ENCODE results near the gene DRC7.

DRC7 gene

GRCh38 chr16:57676553-57677085 is 18.0 kb upstream of the DRC7 start:
- DNase-seq (ENCODE audit: low read depth in 2 of 2), result no peak

- no peak for DNase-seq (ENCODE audit: low read depth in 2 of 2)
Observed at GRCh38 chr16:57677622-57678369, 16.8 kb upstream of the DRC7 start.

DNA sequence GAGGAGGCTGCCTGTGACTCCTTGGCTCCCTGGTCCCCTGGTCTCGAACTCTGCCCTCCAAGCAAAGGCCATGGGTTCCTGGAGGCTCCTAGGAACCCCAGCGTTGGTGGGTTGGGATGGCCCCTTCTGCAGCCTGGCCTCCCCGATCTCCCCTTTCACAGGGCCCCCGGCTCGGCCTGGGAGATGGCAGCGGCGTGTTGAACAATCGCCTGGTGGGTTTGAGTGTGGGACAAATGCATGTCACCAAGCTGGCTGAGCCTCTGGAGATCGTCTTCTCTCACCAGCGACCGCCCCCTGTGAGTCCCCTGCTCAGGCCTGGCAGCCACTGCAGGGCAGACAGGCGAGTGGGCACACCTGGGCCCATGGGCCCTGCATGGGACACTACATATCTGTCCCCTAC is 15.6 kb upstream of the DRC7 start:
- DNase-seq (ENCODE audit: low read depth in 2 of 2), result no peak

GRCh38 chr16:57679767-57680482 is 14.7 kb upstream of the DRC7 start:
- no peak for DNase-seq (ENCODE audit: low read depth in 2 of 2)

DNA sequence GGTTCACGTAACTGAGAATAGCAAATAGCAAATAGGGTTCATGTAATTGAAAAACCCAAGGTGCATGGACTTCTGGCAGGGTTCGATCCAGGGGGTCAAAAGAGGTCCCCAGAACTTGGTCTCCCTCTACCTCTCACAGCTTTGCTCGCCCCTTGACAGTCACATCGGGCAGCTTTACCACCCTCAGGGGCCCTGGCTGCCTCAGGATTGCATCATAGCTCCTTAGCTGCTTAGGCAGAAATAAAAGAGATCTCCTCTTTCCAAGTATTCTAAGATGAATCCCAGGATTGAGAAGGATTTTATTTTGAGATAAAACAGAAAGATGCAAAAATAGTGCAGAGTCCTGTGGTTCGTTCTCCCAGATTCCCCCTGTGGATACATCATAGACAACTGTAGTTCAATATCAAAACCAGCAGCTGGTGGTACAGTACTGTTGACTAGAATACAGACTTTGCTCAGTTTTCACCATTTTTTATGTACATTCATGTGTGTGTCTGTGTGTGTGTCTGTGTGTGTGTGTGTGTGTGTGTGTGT is 13.7 kb upstream of the DRC7 start:
- no peak for DNase-seq (ENCODE audit: low read depth in 2 of 2)

DNA sequence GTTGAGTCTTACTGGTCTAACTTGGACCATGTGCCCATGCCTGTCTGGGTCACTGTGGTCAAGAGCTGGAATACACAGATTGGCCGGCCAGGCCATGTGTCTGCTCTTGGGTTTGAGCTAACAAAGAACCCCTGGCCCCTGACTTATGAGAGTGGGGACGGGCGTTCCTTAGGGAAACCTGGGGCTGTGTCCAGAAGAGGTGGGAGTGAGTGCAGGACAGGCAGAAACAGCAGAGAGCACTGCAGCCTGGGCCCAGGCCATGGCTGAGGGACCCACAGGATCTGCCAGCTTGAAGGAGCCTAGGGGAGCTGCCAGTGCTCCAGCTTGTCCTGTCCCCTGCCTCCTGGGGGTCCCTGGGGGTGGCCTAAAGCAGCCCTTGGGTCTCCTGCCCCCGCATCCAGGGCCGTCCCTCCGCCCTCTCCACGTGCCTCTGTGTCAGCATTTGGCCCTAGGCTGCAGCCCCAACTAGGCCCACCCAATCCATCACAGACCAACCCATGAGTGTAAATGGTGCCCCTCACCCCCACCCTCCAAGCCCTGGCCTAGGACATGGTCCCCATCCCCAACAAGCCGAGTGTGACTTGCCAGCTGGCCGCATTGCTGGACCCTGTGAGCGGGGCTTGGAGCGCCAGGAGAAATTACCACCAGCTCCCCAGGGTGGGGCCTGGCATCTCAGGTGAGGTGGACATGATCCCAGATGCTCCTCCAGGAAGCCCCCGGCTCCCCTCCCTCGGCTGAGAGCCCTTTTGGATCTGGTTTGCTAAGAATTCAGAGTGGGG is 12.5 kb upstream of the DRC7 start:
- DNase-seq (ENCODE audit: low read depth in 2 of 2), result no peak

GRCh38 chr16:57682809-57683635 is 11.6 kb upstream of the DRC7 start:
- DNase-seq (ENCODE audit: low read depth in 2 of 2), result no peak

DNA sequence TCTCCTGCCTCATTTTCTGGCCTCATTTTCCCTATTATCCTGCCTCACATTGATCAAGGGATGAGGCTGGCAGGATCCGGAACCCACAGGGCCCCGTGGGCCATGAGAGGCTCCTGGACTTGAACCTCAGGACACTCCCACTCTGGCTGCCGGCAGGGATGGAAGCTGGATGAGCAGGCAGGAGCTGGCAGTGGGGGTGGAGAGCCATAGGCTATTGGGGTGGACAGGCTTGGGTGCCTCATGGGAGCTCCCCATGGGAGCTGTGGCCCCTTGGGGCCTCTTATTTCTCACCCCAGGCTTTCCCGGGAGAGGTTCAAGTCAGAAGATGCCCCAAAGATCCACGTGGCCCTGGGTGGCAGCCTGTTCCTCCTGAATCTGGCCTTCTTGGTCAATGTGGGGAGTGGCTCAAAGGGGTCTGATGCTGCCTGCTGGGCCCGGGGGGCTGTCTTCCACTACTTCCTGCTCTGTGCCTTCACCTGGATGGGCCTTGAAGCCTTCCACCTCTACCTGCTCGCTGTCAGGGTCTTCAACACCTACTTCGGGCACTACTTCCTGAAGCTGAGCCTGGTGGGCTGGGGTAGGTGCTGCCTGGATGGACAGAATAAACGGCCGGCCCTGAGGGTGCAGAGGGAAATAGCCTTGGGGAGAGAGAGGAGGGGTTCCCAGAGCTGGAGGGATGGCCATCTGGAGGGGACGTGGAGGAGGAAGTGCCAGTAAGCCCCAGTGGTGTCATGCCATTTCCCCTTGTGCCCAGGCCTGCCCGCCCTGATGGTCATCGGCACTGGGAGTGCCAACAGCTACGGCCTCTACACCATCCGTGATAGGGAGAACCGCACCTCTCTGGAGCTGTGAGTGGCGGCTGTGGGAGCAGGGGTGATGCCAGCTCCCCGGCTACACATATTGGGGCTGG is 10.7 kb upstream of the DRC7 start:
- DNase-seq (ENCODE audit: low read depth in 2 of 2), result no peak

DNA sequence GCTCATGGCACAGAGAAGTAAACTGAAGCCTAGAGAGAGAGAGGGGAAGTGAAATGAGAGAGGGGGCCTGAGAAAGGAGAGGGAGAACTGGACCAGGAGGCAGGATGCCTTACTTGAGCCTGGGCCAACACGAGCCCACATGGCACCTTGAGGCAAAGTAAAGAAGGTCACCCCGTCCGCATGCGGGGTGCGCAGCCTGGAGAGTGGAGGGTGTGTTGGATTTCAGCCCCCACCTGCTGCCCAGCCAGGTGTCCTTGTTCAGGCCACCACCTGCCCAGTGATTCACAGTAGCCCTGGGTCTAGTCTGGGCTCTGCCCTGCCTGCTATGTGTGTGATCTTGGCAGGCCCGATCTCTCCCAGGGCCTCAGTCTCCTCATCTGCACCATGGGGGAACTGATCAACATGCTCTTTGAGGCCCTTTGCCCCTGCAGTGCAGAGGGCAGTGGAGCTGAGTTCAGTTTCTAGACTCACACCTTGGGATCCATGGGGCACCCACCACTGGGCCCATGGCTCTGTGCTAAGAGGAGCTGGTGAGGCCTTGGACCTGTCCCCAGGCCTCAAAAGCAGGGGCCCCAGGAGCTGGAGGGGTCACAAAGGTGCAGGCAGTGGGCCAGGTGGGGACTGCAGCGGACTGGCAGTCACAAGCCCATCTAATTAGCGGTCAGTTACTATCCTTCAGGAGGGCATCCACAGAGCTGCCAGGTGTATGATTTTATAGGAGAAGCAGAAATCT is 9.8 kb upstream of the DRC7 start:
- DNase-seq (ENCODE audit: low read depth in 2 of 2), result no peak

- DNase-seq (ENCODE audit: low read depth in 2 of 2), result no peak
Observed at GRCh38 chr16:57685633-57686032, 9.0 kb upstream of the DRC7 start.

DNA sequence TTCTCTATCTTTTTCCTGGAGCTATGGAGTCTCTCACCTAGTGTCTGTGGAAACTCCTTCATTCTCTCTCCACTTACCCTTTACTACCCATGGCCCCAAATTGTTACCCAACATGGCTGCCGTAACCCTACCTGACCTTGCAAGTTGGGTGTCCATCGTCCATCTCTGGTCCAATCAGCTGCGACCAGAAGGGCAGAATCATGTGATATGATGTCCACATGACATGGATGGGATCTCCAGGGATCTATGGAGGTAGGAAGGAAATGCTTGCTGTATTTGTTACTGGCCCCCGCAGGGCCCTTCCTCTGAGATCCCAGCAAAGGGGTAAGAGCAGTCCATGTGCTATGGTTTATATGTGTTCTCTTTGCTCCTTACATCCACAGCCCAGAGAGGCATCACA is 8.0 kb upstream of the DRC7 start:
- DNase-seq (ENCODE audit: low read depth in 2 of 2), result no peak

DNA sequence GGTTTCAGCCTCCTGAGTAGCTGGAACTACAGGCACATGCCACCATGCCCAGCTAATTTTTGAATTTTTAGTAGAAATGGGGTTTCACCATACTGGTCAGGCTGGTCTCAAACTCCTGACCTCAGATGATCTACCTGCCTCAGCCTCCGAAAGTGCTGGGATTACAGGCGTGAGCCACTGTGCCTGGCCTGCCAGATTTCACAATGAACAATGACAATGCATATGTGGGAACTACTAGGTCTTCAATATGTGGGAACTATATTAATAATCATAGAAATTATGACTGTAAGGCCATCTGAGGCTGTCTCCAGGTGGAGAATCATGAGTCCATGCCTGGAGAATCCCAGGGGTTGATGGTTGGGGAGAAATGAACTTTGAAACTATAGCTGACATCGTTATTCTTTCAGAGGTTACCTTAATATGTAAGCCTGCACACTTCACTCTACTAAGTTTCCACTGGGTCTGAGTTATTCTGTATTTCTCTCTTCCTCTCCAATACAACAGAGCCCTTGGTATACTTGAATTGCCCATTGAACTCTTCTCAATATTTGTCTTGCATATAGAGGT is 7.2 kb upstream of the DRC7 start:
- no peak for DNase-seq (ENCODE audit: low read depth in 2 of 2)

GRCh38 chr16:57688487-57688986 is 6.1 kb upstream of the DRC7 start:
- DNase-seq (ENCODE audit: low read depth in 2 of 2), result no peak

GRCh38 chr16:57688987-57689761 is 5.4 kb upstream of the DRC7 start:
- DNase-seq (ENCODE audit: low read depth in 2 of 2), result no peak

DNA sequence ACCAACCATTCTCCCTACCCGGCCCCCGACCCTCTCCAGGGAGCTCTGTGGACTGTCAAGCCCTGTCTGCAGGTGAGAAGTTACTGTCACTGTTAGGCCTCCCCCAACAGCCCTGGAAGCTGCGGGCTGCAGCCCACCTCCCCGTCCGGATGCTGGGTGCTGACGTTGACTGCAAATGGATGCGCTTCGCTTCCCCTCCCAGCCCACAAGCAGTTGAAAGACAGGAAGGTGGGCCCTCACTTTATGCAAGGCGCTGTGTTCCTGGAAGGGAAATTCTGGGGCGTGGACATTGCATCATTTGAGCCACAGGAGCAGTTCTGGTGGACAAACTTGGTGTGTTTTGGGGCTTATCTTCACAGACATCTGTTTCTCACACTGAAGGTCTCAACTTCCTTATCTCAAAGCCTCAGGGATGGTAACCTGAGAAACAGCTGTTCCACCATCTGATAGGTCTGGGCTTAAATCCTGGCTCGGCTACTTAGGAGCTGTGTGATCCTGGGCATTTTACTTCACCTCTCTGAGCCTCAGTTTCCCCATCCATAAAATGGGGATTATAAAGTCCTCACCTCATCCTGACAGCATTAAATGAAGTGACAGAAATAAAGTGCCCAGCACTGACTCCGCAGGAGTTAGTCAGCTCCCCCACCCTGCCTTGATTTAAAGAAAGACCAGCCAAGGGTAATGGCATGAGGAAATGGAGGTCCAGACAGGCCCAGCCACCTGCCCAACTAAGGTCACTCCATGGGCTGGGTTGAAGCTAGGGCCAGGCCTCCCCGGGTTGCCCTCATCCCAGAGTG is 4.6 kb upstream of the DRC7 start:
- peak in 1 of 2 donors; percentile 3 for DNase-seq (ENCODE audit: low read depth in 2 of 2)

GRCh38 chr16:57690782-57691471 is 3.7 kb upstream of the DRC7 start:
- DNase-seq (ENCODE audit: low read depth in 2 of 2), result no peak

GRCh38 chr16:57692636-57693035 is 2.0 kb upstream of the DRC7 start:
- DNase-seq (ENCODE audit: low read depth in 2 of 2), result no peak

Measured in stimulated activated CD4-positive, alpha-beta T cell treated with anti-CD3 and anti-CD28 coated beads, Interleukin-1b, Interleukin-23, amount 100 ng/mL, for 4 hours (primary cell).